Measurements from ENCODE around the gene HK1.

Gene HK1

GRCh38 chr10:69346776-69347175 is 68.5 kb downstream of the HK1 start:
- DNase-seq: no peak

- DNase-seq: no peak
Observed at GRCh38 chr10:69348816-69349541, 70.7 kb downstream of the HK1 start.

GRCh38 chr10:69349542-69349888 is 71.2 kb downstream of the HK1 start:
- DNase-seq: no peak

GRCh38 chr10:69351589-69351988 is 73.3 kb downstream of the HK1 start:
- no peak for DNase-seq

GRCh38 chr10:69352569-69353264 is 74.4 kb downstream of the HK1 start:
- DNase-seq: no peak

- no peak for DNase-seq
Observed at GRCh38 chr10:69353977-69354635, 75.8 kb downstream of the HK1 start.

GRCh38 chr10:69356187-69356586 is 77.9 kb downstream of the HK1 start:
- DNase-seq: no peak

GRCh38 chr10:69358148-69358795 is 80.0 kb downstream of the HK1 start:
- DNase-seq: no peak

- DNase-seq: no peak
Observed at GRCh38 chr10:69359148-69359547, 80.9 kb downstream of the HK1 start.

- no peak for DNase-seq
Observed at GRCh38 chr10:69359594-69359993, 81.3 kb downstream of the HK1 start.

- no peak for DNase-seq
Observed at GRCh38 chr10:69360485-69361302, 82.4 kb downstream of the HK1 start.

GRCh38 chr10:69361303-69361614 is 83.0 kb downstream of the HK1 start:
- DNase-seq: no peak

GRCh38 chr10:69362471-69362954 is 84.2 kb downstream of the HK1 start:
- no peak for DNase-seq

- DNase-seq: no peak
Observed at GRCh38 chr10:69363666-69364065, 85.4 kb downstream of the HK1 start.

- DNase-seq: no peak
Observed at GRCh38 chr10:69364232-69364940, 86.1 kb downstream of the HK1 start.

GRCh38 chr10:69366738-69367137 is 88.4 kb downstream of the HK1 start:
- no peak for DNase-seq

- DNase-seq: no peak
Observed at GRCh38 chr10:69367469-69367868, 89.2 kb downstream of the HK1 start.

GRCh38 chr10:69372126-69372980 is 94.1 kb downstream of the HK1 start:
- no peak for DNase-seq

- no peak for DNase-seq
Observed at GRCh38 chr10:69374242-69374641, 95.9 kb downstream of the HK1 start.

GRCh38 chr10:69374931-69375306 is 96.6 kb downstream of the HK1 start:
- DNase-seq: no peak
